Activated CD4-positive, CD25-positive, alpha-beta regulatory T cell (primary cell): ENCODE data around the gene TSC2.
"Not testable (repeated sequence)": the region's sequence is repeated elsewhere in the genome, so short reads cannot be mapped to it uniquely, and the experiment has no call there.

Source experiments
- DNase-seq, 4 experiments: peaks; one replicate each; lab custom pipeline; 2025; lab: John Stamatoyannopoulos, UW

TSC2 gene

GRCh38 chr16:2086106-2086742 is 38.4 kb downstream of the TSC2 start:
- no peak for DNase-seq

- no peak for DNase-seq
These were observed 39.3 kb downstream of the TSC2 start for GRCh38 chr16:2086812-2087747.

DNA sequence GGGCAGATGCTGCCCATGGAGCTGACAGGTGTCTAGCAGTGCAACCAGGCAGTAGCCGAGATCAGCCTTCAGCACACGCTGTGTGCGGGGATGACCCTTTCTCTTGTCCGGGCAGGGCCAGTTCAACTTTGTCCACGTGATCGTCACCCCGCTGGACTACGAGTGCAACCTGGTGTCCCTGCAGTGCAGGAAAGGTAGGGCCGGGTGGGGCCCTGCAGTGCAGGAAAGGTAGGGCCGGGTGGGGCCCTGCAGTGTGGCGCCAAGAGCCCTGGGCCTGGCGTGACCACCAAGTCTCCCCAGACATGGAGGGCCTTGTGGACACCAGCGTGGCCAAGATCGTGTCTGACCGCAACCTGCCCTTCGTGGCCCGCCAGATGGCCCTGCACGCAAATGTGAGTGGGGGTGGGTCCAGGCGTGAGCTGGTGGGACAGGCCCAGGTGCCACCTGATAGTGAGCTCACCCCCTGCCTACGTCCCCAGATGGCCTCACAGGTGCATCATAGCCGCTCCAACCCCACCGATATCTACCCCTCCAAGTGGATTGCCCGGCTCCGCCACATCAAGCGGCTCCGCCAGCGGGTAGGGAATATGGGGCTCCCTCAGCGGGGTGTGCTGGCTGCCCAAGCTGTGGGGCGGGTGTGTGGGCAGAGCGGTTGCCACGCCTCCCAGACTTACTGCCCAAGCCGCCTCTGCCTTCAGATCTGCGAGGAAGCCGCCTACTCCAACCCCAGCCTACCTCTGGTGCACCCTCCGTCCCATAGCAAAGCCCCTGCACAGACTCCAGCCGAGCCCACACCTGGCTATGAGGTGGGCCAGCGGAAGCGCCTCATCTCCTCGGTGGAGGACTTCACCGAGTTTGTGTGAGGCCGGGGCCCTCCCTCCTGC is 40.2 kb downstream of the TSC2 start:
- no peak for DNase-seq

DNA sequence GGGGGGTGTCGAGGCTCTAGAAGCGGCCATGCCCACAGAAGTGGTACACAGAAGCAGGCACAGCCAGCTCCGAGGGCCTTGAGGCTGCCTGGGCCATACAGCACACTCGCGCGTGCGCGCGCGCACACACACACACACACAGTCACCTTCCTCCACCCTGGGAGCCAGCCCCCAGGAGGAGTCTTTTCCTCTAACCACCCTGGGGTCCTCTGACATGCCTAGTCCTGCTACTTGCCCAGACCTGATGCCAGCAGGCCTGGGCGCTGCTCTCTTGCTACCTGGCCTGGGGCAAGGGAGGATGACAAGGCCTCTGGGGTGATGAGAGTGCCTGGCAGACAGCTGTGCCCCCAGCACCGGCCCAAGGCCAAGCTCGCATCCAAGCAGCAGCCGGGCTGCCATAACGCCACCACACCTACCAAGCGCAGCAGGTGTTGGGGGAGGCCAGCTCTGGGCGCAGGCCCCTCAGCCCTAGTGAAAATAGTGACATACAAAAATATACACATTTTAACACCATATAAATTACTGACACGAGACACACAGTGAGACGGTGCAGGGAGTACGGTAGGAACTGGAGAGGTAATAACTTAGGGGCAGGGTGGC is 41.1 kb downstream of the TSC2 start:
- no peak for DNase-seq

DNA sequence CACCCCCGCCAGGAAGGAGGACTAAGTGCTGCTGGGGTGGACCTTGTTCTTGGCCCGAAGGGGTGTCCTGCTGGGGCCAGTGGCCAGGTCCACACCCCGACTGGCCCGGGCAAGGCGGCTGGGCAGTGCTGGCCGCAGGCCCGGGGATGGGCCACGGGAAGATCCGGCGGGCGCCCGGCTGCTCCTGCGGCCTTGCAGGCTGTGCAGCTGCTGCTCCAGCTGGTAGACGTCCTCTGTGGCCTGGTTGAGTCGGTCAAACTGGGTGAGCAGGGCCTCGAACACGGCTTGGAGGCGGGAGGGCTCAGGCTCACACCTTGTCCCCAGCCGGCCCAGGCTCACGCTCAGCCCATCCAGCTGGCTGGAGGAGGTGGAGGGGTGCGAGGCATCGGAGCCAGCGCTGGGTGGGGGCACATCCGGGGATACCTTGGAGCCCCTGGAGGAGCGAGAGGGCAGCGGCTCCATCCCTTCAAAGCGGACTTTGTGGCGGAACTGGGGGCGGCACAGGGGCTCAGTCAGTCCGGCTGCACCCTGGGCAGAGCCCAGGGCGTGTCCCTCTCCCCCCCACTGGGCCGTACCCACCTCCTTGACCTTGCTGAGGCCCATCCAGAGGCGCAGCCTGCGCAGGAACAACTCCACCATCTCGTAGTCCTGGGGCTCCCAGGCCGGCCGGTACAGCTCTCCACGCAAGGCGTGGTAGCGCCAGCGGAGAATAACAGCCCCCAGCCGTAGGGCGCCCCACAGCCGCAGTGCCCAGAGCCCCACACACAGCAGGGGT is 42.1 kb downstream of the TSC2 start:
- no peak for DNase-seq

DNA sequence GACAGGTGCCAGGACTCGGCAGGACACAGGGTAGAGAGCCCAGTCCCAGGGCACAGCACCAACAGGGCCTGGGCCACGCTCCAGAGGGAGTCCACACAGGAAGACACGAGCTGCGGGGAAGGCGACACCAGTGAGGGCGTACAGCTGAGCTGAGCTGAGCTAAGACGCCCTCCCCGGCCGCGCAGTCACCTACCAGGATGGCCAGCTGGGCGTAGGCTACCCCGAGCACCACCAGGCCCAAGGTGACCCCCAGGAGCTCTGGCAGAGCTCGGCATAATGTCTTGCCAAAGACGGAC is 42.6 kb downstream of the TSC2 start:
- DNase-seq, result no peak

- no peak for DNase-seq
These were observed 43.2 kb downstream of the TSC2 start for GRCh38 chr16:2090777-2091546.

DNA sequence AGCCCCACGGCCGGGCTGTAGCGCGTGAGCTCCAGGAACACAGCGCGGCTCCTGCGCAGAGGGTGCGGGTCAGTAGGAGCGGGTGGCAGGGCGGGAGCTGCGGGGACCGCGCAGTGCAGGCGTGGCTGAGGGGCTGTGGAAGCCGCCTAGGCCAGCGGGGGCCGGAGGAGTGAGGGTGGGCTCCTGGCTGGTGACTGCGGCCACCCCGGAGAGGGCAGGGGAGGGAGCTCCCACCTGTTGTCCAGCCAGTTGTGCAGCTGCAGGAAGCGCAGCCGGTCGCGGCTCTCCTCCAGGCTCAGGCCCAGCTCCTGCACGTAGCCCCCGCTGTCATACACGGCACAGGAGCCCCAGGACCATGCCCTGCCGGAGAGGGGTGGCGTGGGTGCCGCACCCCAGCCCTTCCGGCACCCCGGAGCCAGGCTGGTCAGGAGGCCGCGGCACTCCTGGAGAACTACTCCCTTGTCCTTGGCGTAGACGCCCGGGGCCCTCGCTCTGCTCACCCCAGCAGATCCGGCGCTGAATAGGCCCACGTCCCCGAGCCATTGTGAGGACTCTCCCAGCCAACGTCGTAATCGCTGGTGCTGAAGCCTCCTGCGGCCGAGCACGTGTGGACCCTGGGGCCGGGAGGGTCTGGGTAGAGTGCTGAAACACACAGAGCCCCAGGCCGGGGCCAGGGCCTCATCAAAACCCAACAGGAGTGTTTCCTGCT is 43.9 kb downstream of the TSC2 start:
- no peak for DNase-seq

DNA sequence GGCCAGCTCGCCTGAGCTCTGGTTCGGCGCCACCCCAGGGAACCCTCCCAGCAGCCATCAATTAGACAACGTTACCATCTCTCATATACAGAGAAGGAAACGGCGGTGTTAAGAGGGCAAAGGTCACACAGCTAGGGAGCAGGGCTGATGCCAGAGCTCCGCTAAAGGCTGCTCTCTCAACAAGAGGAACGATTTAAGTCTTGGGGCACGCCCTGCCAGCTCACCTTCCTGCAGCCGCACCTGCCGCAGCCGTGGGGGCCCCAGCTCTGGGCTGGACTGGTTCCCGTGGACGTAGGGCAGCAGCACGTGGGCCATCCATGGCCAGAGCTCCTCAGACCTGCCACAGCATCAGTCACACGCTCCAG is 44.5 kb downstream of the TSC2 start:
- no peak for DNase-seq

- no peak for DNase-seq
These were observed 45.1 kb downstream of the TSC2 start for GRCh38 chr16:2092866-2093265.

DNA sequence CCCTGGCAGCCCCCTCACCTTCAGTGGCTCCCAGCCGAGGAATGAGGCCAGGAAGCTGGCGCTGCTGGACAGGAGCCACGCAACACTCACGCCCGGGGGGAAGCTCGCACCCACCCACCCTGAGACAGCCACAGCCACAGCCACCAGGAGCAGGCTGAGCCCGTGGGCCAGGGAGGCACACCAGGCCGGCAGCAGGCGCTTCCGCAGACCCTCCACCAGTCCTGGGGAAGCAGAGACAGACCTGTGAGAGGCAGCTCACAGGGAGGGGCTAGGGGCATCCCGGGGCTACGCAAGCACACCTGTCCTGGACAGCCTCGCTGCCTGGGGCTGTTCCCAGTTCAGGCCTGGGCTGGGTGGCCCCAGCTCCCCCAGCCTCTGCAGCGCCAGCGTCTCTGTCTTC is 46.0 kb downstream of the TSC2 start:
- DNase-seq, result no peak

GRCh38 chr16:2095315-2095853 is 47.6 kb downstream of the TSC2 start:
- DNase-seq, result no peak

- no peak for DNase-seq
These were observed 48.3 kb downstream of the TSC2 start for GRCh38 chr16:2095918-2096582.

- DNase-seq, result no peak
These were observed 49.2 kb downstream of the TSC2 start for GRCh38 chr16:2096853-2097595.

GRCh38 chr16:2097689-2098088 is 49.9 kb downstream of the TSC2 start:
- DNase-seq, result not testable (repeated sequence)

- DNase-seq, result not testable (repeated sequence)
These were observed 53.8 kb downstream of the TSC2 start for GRCh38 chr16:2101581-2101980.

GRCh38 chr16:2102471-2102870 is 54.7 kb downstream of the TSC2 start:
- DNase-seq, result no peak

- not testable (repeated sequence) for DNase-seq
These were observed 56.7 kb downstream of the TSC2 start for GRCh38 chr16:2104464-2104863.
